Measurements from ENCODE around the gene C10orf67.

DNA sequence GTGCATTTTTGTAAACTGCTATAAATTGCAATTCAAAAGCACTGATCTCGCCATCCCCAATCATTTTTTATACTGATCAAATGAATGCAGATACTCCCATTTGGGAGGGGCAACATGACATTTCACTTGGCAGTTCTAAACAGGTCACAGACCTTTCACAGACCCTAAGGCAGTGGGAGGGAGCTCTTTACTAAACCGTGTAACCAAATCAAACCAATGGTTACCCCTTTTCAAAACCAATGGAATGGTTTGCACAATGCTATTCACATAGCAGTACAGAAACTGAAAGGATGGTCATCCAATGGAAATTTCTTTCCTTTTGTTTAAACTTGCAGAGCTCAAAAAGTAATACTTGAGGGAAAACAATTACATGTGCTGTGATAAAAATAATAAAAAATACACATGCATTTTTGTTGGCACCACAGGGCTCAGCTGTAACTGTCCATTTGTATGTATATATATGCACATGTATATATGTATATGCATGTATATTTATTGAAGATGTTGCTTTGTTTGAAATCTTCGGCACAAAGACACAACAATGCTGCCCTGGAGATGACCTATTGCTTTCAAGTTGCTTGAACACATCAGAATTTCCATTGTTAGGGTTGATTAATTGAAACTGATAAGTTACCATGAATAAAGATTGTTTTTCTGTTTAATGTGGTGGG, 138.5 kb downstream of the C10orf67 start:
- TF ChIP-seq, protein P1, sequence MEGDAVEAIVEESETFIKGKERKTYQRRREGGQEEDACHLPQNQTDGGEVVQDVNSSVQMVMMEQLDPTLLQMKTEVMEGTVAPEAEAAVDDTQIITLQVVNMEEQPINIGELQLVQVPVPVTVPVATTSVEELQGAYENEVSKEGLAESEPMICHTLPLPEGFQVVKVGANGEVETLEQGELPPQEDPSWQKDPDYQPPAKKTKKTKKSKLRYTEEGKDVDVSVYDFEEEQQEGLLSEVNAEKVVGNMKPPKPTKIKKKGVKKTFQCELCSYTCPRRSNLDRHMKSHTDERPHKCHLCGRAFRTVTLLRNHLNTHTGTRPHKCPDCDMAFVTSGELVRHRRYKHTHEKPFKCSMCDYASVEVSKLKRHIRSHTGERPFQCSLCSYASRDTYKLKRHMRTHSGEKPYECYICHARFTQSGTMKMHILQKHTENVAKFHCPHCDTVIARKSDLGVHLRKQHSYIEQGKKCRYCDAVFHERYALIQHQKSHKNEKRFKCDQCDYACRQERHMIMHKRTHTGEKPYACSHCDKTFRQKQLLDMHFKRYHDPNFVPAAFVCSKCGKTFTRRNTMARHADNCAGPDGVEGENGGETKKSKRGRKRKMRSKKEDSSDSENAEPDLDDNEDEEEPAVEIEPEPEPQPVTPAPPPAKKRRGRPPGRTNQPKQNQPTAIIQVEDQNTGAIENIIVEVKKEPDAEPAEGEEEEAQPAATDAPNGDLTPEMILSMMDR (conservative IDR thresholded peaks at IDR 0.05; ENCODE audit: low read depth, low read length): no peak
- no peak for TF ChIP-seq EZH2 (IDR thresholded peaks at IDR 0.05; ENCODE audit: low read length, unreplicated experiment)
